ENCODE measurements around the gene GFPT1. TPM values are rescaled to one million over a fixed set of nuclear protein-coding genes. Genes with fewer than 3 reads are reported as not detected.

GFPT1 gene
- total RNA-seq, 1 donor from 2014 or later, result 30.0 TPM

DNA sequence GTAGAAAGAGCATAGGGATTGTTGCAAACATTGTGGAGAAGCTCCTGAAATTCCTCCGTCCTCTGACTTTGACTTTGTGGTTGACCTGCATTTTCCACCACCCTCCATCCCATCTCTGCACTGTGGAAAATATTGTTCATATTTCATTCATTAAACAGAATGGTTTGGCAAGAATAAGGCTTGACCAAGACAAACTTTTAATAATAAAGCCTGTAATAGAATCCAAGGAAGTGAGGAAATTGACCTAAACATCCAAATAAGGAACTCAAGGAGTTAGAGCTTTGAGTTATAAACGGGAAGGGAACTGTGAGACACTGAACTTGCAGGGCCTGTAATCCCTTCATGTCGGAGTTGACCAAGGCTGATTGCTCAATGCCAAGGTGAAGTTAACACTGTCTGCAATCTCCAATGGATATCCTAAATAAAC is 115.2 kb downstream of the GFPT1 start:
- TF ChIP-seq, protein P1, sequence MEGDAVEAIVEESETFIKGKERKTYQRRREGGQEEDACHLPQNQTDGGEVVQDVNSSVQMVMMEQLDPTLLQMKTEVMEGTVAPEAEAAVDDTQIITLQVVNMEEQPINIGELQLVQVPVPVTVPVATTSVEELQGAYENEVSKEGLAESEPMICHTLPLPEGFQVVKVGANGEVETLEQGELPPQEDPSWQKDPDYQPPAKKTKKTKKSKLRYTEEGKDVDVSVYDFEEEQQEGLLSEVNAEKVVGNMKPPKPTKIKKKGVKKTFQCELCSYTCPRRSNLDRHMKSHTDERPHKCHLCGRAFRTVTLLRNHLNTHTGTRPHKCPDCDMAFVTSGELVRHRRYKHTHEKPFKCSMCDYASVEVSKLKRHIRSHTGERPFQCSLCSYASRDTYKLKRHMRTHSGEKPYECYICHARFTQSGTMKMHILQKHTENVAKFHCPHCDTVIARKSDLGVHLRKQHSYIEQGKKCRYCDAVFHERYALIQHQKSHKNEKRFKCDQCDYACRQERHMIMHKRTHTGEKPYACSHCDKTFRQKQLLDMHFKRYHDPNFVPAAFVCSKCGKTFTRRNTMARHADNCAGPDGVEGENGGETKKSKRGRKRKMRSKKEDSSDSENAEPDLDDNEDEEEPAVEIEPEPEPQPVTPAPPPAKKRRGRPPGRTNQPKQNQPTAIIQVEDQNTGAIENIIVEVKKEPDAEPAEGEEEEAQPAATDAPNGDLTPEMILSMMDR (conservative IDR thresholded peaks at IDR 0.05), result no peak
- no peak for DNase-seq (ENCODE audit: low read depth, low spot score)
- H3K27me3 Mint-ChIP-seq (ENCODE audit: low read depth), result peaks cover 62% of the 10 kb centered on the region
- no peaks in the 10 kb centered on the region for H3K4me1 Mint-ChIP-seq
- no peaks in the 10 kb centered on the region for H3K9me3 Mint-ChIP-seq
- H3K4me3 Mint-ChIP-seq, result no peak overlapping the region
- H3K36me3 Mint-ChIP-seq (ENCODE audit: low read depth), result no peaks in the 10 kb centered on the region
- no peak overlapping the region for H3K27ac Mint-ChIP-seq (ENCODE audit: unreplicated experiment)

Other genes with a start within 250 kb of the GFPT1 start
- 41.8 and 42.7 TPM in 2 replicates for gene NFU1, start 50.2 kb upstream of the GFPT1 start, total RNA-seq

All from neural crest cell (in vitro differentiated cells).